Middle frontal gyrus (tissue), 1 donor: ENCODE data around the gene PRR3.
A peak's percentile ranks its signal among the peaks of the same experiment; 100 is the strongest.
"Not testable (repeated sequence)": the region's sequence is repeated elsewhere in the genome, so short reads cannot be mapped to it uniquely, and the experiment has no call there.

Experiments used
- DNase-seq: peaks from one replicate; pipeline ENCODE4 v3.0.0-alpha.2; 2015; ENCODE audit warnings: low spot score; ENCODE audit errors: extremely low spot score

Gene PRR3, protein sequence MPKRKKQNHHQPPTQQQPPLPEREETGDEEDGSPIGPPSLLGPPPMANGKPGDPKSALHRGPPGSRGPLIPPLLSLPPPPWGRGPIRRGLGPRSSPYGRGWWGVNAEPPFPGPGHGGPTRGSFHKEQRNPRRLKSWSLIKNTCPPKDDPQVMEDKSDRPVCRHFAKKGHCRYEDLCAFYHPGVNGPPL

DNA sequence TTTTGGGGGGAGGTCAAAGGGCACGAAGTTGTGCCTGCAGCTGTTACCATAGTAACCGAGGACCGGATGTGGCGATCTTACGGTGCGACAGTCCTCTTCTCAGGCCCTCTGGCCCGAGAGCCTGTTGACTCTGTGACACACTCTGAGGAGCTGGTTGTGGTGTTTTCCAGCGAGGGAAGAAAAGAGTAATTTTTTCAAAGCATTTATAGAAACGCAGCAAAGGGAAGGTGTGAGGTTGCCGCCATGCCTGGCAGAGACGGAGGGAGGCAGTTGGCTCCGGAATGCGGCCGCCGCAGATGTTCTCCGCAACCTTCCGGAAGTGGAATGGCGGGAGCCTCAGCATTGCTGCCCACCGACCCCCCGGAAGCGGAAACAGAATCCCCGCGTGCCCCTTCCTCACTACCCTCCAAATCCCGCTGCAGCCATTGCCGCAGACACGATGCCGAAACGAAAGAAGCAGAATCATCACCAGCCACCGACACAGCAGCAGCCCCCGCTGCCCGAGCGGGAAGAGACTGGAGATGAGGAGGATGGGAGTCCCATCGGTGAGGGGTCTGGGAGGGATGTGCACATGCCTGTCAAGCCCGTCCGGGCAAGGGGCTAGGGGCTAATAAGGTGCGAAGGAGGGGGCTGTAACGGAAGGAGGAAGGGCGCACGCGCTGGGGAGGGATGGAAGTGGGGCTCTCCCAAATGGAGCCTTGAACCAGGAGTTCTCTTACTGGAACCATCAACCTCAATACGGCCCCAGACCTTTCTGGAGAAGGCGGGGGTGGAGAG lies at the start of gene PRR3:
TSS of gene PRR3 (plus strand) at position 390 of the 777 bp plus-strand sequence. CDS start at position 440, 50 bp downstream.
- peak; percentile 93 for DNase-seq

DNA sequence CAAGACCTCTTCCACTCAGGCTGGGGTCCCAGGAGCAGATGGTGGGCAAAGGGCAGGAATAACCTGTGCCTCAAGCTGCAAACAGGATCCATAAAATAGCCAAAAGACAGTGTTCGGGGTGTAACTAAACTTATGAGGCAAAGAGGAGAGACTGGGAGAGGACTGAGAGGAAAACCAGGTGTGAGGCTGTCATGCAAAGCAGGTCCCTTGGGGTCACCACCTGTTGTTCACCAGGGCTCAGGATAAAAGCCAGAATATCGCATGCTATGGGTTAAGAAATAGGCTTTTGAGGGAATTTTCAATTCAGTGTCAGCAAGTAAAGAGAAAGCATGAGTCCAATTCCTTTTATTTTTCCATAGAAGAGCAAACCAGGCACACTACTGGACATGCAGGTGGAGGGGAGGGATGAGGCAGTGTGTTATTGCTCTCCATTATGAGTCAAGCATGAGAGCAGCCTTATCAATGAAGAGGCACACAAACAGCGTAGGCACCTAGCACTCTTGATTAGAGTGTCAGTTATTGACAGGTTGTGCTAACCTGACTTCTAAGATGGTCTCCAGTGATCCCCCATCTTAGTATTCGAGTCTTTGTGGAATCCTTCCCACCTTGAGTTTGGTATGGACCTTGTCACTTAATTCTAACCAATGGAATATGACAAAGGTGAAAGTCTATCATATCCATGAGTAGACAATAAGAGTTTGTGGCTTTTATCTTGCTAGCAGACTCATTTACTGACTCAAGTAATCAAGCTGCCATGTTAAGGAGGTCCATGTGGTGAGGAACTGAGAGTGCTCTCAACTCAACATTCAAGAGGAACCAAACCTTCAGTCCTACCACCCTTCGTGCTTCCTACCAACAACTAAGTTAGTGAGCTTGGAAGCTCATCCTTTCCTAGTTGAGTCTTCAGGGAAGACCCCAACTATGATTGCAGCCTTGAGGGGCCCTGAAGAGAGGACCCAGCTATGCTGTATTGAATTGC lies 49.0 kb upstream of the PRR3 start:
- DNase-seq = no peak

DNA sequence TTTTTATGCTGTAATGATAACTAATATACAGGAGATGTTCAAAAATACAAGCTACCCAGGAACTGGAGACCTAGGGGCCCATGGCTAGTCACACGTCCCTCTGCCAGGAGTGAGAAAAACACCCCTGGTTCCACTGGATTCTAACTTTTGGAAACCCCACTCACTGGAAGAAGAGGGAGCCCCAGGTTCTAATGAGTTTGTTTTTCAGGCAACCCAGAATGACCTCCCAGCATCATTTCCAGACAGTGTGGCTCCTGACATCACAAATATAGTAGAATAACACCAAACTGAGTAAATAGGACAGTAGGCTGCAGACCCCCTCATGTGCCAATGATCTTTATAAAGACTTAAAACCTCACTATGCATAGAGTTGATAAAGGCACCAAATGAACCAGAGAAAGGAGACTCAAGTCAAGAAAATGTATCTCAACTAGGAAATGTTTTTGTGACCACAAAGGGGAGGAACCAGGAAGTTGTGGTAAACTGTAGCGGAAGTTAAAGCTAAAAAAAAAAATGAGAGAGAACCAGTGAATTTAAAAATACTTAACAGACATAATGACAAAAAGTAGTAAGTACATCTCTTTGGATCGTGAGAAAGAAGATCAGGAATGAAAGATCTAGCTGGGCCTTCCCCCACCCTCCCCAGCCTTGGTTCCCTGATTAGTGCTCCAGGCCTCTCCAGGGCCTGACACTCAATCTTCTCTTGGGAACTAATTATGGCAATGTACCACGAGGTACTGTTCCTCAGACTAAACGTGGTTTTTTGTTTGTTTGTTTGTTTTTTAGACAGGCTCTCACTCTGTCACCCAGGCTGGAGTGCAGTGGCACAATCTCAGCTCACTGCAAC lies 48.0 kb upstream of the PRR3 start:
- no peak for DNase-seq

DNA sequence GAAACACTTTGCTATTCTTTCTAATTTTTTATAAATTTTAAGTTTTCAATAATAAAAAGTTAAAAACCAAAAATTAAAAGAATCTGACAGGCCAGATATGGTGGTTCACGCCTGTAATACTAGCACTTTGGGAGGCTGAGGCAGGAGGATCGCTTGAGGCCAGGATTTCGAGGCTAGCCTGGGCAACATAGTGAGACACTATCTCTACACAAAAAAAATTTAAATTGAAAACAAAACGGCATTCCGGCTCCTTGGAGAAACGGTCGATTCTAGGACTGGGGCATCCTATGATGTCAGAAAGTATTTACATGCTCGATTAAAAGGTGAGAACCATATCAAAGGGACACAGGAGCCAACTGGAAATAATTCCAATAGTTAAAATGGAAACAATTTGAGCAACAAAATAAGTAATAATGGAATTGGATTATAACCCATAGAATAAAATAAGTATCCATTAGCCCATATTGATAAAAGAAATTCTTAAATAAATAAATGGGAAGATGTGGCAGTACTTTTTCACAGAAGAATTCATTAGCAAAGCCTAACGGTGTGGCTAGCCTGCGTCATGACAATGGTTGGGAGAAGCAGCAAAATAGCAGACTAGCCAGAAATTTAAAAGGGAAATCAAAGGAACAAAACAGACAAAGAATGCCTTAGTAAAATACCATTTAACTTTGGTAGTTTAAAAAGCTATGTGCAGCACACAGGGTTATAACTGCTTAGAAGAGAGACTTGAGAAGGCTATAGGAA lies 46.5 kb upstream of the PRR3 start:
- no peak for DNase-seq

DNA sequence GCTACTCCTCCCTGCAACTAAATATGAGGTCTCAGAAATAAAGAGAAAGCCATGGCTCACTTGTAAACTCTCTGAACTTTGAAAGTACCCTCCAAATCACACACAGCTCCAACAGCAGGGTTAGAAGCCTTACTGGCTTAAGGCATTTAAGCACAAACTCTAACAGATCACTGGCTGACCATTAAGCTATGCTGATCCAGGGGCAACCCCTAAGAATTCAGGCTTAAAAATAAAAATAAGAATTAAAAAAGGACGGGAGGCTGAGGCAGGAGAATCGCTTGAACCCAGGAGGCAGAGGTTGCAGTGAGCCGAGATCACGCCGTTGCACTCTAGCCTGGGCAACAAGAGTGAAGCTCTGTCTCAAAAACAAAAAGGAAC lies 45.9 kb upstream of the PRR3 start:
- DNase-seq = no peak

DNA sequence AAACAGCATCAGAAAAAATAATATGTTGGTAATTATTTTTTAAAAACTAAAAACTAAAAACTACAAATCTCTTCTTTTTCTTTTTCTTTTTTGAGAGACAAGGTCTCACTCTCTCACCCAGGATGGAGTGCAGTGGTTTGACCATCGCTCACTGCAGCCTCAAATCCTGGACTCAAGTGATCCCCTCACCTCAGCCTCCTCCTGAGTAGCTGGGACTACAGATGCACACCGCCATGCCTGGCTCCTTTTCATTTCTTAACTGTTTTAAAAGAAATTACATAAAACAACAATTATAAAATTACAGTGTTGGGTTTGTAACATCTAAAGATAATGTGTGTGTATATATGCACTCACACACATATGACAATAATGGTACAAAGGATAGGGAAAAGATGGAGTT lies 43.6 kb upstream of the PRR3 start:
- no peak for DNase-seq

DNA sequence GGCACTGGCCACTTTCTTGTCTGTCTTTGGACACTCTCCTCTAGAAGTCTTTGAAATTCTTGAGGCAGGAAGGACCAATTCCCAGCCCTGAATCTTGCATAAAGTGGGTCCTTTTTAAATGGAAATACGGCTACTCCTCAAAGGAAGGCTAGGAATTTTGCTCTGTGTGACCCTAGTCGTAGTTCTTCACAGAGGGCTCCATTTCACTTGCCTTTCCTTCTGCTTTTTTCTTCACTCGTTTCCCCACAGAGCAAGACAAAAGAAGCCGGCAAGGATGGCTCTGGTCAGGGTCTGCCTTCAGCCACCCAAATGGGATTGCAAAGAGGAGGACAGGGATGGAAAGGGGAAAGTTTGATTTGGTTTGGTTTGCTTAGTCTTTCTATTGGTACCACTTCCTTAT lies 42.0 kb upstream of the PRR3 start:
- no peak for DNase-seq

DNA sequence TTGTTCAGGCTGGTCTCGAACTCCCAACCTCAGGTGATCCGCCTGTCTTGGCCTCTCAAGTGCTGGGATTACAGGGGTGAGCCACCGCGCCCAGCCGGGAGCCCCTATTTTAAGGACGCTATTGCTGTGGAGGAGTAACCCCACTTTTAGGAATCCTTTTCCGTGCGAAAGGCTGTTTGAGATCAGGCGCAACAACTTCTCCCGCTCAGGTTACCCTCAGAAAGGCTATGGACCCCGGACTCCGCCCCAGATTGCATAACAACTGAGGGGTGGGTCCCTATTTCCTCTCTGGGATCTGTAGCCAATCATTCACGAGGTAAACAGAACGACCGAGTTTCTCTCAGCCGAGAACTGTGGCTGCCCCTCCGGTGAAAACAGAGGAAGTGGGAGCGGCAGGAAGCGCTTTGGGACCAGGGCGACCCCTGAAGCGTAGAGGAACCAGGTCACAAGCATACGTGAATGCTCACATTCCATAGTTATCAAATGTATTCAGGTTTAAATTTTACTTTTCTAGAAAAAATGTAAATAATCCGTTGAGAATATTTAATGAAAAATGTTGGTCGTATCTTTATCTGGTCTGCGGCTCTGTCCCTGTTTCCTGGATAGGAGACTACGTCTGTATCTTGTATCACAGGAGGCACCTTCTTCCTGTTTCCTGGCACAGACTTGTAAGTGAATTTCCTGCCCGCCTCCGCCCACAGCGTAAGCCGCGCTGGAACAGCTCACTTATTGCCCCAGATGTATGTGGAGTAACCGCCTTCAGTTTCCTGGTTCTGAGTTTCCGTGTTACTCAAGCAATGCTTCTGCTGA lies 40.9 kb upstream of the PRR3 start:
- DNase-seq = peak; percentile 39

DNA sequence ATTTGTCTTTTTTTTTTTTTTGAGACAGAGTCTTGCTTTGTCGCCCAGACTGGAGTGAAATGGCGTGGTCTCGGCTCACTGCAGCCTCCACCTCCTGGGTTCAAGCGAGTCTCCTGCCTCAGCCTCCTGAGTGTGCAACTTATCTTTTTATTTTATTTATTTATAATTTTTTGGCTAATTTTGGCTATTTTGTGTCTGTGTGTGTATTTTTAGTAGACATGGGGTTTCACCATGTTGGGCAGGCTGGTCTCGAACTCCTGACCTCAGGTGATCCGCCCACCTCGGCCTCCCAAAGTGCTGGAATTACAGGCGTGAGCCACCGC lies 40.4 kb upstream of the PRR3 start:
- not testable (repeated sequence) for DNase-seq

DNA sequence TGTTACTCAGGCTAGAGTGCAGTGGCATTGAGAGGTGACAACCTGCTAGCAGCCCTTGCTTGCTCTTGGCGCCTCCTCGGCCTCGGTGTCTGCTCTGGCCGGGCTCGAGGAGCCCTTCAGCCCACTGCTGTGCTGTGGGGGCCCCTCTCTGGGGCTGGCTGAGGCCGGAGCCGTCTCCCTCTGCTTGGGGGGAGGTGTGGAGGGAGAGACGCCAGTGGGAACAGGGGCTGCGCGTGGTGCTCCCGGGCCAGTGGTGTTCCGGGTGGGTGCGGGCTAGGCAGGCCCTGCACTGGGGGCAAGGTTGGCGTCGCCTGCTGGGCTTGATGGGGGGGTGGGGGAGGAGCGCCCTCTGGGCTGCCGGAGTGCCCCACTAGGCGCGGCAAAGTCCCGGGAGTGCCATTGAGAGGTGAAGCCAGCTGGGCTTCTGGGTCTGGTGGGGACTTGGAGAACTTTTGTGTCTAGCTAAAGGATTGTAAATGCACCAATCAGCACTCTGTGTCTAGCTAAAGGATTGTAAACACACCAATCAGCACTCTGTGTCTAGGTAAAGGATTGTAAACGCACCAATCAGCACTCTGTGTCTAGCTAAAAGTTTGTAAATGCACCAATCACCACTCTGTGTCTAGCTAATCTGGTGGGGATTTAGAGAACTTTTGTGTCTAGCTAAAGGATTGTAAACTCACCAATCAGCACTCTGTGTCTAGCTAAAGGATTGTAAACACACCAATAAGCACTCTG lies 39.2 kb upstream of the PRR3 start:
- not testable (repeated sequence) for DNase-seq

DNA sequence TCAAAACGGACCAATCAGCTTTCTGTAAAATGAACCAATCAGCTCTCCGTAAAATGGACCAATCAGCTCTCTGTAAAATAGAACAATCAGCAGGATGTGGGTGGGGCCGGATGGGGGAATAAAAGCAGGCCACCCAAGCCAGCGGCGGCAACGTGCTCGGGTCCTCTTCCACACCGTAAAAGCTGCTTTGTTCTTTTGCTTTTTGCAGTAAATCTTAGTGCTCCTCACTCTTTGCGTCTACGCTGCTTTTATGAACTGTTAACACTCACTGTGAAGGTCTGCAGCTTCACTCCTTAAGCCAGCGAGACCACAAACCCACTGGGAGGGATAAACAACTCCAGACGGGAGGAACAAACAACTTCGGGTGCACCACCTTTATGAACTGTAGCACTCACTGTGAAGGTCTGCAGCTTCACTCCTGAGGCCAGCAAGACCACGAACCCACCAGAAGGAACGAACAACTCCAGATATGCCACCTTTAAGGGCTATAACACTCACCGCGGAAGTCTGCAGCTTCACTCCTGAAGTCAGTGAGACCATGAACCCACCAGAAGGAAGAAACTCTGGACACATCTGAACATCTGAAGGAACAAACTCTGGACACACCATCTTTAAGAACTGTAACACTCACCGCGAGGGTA lies 38.5 kb upstream of the PRR3 start:
- not testable (repeated sequence) for DNase-seq

DNA sequence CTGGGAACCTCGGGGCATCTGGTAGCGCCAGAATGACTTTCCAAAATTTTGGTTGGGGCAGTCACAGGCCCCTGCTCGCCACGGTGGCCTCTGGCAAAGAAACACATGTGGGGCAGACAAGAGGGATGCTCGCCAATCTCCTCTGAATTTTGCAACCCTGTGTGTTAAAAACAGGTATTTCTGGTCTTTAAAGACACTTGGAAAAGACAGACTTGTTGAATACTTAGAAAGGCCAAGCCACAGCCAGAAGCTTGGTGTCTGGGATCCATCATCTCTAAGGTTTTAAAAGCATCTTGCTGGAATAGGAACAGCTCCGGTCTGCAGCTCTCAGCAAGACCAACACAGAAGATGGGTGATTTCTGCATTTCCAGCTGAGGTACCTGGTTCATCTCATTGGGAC lies 36.6 kb upstream of the PRR3 start:
- no peak for DNase-seq

DNA sequence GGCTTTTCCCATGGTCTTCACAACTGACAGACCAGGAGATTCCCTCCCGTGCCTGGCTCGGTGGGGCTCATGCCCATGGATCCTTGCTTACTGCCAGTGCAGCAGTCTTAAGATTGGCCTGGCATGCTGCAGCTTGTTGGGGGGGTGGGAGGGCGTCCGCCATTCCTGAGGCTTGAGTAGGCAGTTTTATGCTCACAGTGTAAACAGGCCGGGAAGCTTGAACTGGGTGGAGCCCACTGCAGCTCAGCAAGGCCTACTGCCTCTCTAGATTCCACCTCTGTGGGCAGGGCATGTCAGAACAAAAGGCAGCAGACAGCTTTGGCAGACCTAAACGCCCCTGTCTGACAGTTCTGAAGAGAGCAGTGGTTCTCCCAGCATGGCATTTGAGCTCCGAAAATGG lies 36.0 kb upstream of the PRR3 start:
- DNase-seq = not testable (repeated sequence)

DNA sequence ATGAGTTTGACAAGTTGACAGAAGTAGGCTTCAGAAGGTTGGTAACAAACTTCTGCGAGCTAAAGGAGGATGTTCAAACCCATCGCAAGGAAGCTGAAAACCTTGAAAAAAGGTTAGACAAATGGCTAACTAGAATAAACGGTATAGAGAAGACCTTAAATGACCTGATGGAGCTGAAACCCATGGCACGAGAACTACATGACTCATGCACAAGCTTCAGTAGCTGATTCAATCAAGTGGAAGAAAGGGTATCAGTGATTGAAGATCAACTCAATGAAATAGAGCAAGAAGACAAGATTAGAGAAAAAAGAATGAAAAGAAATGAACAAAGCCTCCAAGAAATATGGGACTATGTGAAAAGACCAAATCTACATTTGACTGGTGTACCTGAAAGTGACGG lies 35.1 kb upstream of the PRR3 start:
- not testable (repeated sequence) for DNase-seq

DNA sequence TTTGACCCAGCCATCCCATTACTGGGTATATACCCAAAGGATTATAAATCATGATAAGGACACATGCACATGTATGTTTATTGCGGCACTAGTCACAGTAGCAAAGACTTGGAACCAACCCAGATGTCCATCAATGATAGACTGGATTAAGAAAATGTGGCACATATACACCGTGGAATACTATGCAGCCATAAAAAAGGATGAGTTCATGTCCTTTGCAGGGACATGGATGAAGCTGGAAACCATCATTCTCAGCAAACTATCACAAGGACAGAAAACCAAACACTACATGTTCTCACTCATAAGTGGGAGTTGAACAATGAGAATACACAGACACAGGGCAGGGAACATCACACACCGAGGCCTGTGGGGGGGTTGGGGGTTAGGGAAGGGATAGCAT lies 30.7 kb upstream of the PRR3 start:
- not testable (repeated sequence) for DNase-seq

DNA sequence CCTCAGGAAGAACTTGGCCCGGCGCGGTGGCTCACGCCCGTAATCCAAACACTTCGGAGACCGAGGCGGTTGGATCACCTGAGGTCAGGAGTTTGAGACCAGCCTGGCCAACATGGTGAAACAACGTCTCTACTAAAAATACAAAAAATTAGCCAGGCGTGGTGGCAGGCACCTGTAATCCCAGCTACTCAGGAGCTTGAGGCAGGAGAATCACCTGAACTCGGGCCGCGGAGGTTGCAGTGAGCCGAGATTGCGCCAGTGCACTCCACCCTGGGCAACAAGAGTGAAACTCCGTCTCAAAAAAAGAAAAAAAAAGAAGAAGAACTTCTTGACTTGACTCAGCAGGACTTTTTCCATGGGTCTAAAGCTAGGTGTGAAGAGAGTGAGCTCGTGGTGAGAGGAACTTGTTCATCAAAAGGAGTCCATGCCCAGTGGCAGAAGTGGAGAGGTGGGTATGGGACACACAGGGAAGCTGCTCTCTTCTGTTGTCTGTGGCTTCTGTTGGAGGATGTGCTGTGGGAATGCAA lies 27.7 kb upstream of the PRR3 start:
- DNase-seq = not testable (repeated sequence)

DNA sequence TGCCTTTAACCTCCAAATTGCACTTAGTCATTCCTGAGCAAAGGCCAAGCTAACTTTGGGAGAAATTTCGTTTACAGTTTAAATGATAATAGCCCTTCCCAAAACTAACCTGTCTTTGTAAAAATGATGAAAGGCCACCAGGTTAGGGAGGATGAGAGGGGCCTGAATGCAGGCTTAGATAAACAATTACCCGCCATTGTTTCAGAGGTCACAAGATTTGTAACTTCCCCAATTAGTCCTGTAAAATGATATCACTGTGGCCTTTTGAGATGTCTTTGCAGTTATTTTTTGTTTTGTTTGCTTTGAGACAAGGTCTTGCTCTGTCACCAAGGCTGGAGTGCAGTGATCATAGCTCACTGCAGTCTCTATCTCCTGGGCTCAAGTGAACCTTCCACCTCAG lies 27.1 kb upstream of the PRR3 start:
- DNase-seq = no peak
